SH-SY5Y (cell line): Measurements from ENCODE around the gene DMBX1.

ENCODE experiments used
- GATA2 ChIP-seq: IDR thresholded peaks from 2 replicates; pipeline ENCODE4 v1.6.1; 2011; ENCODE audit warnings: mild to moderate bottlenecking, low read depth, low read length
- GATA3 ChIP-seq: IDR thresholded peaks from 2 replicates; pipeline ENCODE4 v1.6.1; 2011; ENCODE audit warnings: low read depth, mild to moderate bottlenecking, low read length, moderate library complexity

DNA sequence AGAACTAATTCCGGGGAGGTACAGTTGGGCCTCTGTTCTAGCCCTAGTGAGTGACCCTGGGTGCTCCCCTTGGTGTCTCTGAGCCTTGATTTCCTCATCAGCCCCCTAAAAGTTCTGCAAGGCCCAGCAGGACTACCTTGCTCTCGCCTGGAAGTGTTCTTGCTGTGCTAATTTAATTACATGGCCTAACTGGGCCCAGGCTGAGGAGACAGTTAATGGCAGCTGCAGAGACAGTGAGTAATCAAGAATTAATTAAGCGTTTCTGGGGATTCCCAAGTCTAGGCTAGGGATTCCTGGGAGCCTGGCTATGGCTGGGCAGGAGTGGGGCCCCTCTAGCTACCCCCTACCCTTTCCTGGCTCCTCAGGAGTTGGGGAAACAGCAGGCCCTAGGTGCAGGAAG is 24.7 kb upstream of the DMBX1 start:
- TF ChIP-seq GATA3 (no peak), GATA2 (no peak)
